HG02759 (cell line): ENCODE results near the gene KCNJ11.
A peak's percentile ranks its signal among the peaks of the same experiment; 100 is the strongest.

Source experiments
- ATAC-seq: cut with Tn5 transposase; IDR thresholded peaks from one replicate; pipeline ENCODE4 v1.9.1; 2021; ENCODE audit warnings: mild to moderate bottlenecking, moderate library complexity; ENCODE audit not compliant: unreplicated experiment

The KCNJ11 gene

GRCh38 chr11:17392872-17393271 is 4.4 kb upstream of the KCNJ11 start:
- no peak for ATAC-seq

GRCh38 chr11:17391493-17392355 is 3.3 kb upstream of the KCNJ11 start:
- no peak for ATAC-seq

GRCh38 chr11:17389957-17390649 is 1.6 kb upstream of the KCNJ11 start:
- ATAC-seq, result no peak

- peak; percentile 76 for ATAC-seq
These were observed 925 bp upstream of the KCNJ11 start for GRCh38 chr11:17389211-17389956.

GRCh38 chr11:17387811-17388210 is 648 bp downstream of the KCNJ11 start:
- ATAC-seq, result no peak

- no peak for ATAC-seq
These were observed 1.2 kb downstream of the KCNJ11 start for GRCh38 chr11:17387254-17387653.

GRCh38 chr11:17386331-17387084 is 2.0 kb downstream of the KCNJ11 start:
- ATAC-seq, result peak; percentile 52

GRCh38 chr11:17385926-17386325 is 2.5 kb downstream of the KCNJ11 start:
- ATAC-seq, result no peak

- no peak for ATAC-seq
These were observed 3.0 kb downstream of the KCNJ11 start for GRCh38 chr11:17385492-17385891.

GRCh38 chr11:17384002-17384511 is 4.4 kb downstream of the KCNJ11 start:
- ATAC-seq, result peak; percentile 71

GRCh38 chr11:17383461-17383860 is 5.0 kb downstream of the KCNJ11 start:
- no peak for ATAC-seq

GRCh38 chr11:17382046-17382728 is 6.3 kb downstream of the KCNJ11 start:
- ATAC-seq, result no peak

GRCh38 chr11:17381156-17381555 is 7.3 kb downstream of the KCNJ11 start:
- no peak for ATAC-seq

GRCh38 chr11:17379383-17380180 is 8.9 kb downstream of the KCNJ11 start:
- no peak for ATAC-seq

- no peak for ATAC-seq
These were observed 9.8 kb downstream of the KCNJ11 start for GRCh38 chr11:17378655-17379054.

GRCh38 chr11:17376493-17376892 is 12.0 kb downstream of the KCNJ11 start:
- no peak for ATAC-seq

GRCh38 chr11:17375547-17375946 is 12.9 kb downstream of the KCNJ11 start:
- no peak for ATAC-seq

GRCh38 chr11:17371614-17372013 is 16.8 kb downstream of the KCNJ11 start:
- no peak for ATAC-seq

GRCh38 chr11:17369684-17370243 is 18.7 kb downstream of the KCNJ11 start:
- no peak for ATAC-seq
